GM19438 (cell line): ENCODE data around the gene KCTD21.
"Not testable (repeated sequence)": the region's sequence is repeated elsewhere in the genome, so short reads cannot be mapped to it uniquely, and the experiment has no call there.

ENCODE experiments used
- ATAC-seq: cut with Tn5 transposase; IDR thresholded peaks from one replicate; pipeline ENCODE4 v1.9.1; 2021; ENCODE audit warnings: low read depth; ENCODE audit not compliant: unreplicated experiment

The KCTD21 gene

GRCh38 chr11:78188286-78189173 is at the start of gene KCTD21, which contains the start of gene USP35:
Gene KCTD21 (minus strand): TSS chr11:78188626. CDS start chr11:78174554, 14,072 bp downstream.
Gene USP35 (plus strand): TSS chr11:78188919. CDS start chr11:78196246, 7,327 bp downstream.
- peak; percentile 97 for ATAC-seq

- no peak for ATAC-seq
Observed at GRCh38 chr11:78237293-78238046, 49.0 kb upstream of the KCTD21 start.

GRCh38 chr11:78234006-78234405 is 45.6 kb upstream of the KCTD21 start:
- no peak for ATAC-seq

GRCh38 chr11:78233046-78233445 is 44.6 kb upstream of the KCTD21 start:
- not testable (repeated sequence) for ATAC-seq

GRCh38 chr11:78231962-78232501 is 43.6 kb upstream of the KCTD21 start:
- ATAC-seq = no peak

- ATAC-seq = no peak
Observed at GRCh38 chr11:78230161-78230877, 41.9 kb upstream of the KCTD21 start.

- no peak for ATAC-seq
Observed at GRCh38 chr11:78229106-78229505, 40.7 kb upstream of the KCTD21 start.

GRCh38 chr11:78228467-78228866 is 40.0 kb upstream of the KCTD21 start:
- ATAC-seq = no peak

- ATAC-seq = no peak
Observed at GRCh38 chr11:78227921-78228320, 39.5 kb upstream of the KCTD21 start.

- no peak for ATAC-seq
Observed at GRCh38 chr11:78226684-78227680, 38.6 kb upstream of the KCTD21 start.

GRCh38 chr11:78224906-78225420 is 36.5 kb upstream of the KCTD21 start:
- ATAC-seq = no peak

GRCh38 chr11:78224506-78224905 is 36.1 kb upstream of the KCTD21 start:
- ATAC-seq = no peak

GRCh38 chr11:78223320-78223954 is 35.0 kb upstream of the KCTD21 start:
- peak; percentile 82 for ATAC-seq

- not testable (repeated sequence) for ATAC-seq
Observed at GRCh38 chr11:78222726-78223125, 34.3 kb upstream of the KCTD21 start.

- ATAC-seq = no peak
Observed at GRCh38 chr11:78221396-78222315, 33.2 kb upstream of the KCTD21 start.

- no peak for ATAC-seq
Observed at GRCh38 chr11:78220218-78221157, 32.1 kb upstream of the KCTD21 start.
